ENCODE data around the gene SHROOM2.

GRCh38 chrX:9983846-9984245 is 197.6 kb downstream of the SHROOM2 start:
- TF ChIP-seq CTCF (IDR thresholded peaks at IDR 0.05; ENCODE audit: low read length) (no peak), EZH2 (optimal IDR thresholded peaks at IDR 0.05; ENCODE audit: low read depth, low read length) (no peak)
